ENCODE results near the gene NFIX. TPM values are rescaled to one million over a fixed set of nuclear protein-coding genes. Genes with fewer than 3 reads are reported as not detected.

The NFIX gene
- total and polyA plus RNA-seq, 2 donors (not counting 3 experiments of a cell fraction or from before 2014, with no cell fraction given) = 9.8 to 37.7 TPM

GRCh38 chr19:13078897-13079541 is 83.7 kb downstream of the NFIX start:
- H3K36me3 ChIP-seq (ENCODE audit: control insufficient read depth in 2 of 2, extremely low read depth in 1 of 2, insufficient read depth in 2 of 2, low read length in 2 of 2) = peaks cover 0 to 5% of the 10 kb centered on the region in 2 experiments
- no peaks in the 10 kb centered on the region for H3K9me1 ChIP-seq (replicated peaks; ENCODE audit: control insufficient read depth, extremely low read depth, insufficient read depth, low read length)
- H3K4me2 ChIP-seq (ENCODE audit: insufficient read depth, low read length) = no peak overlapping the region
- dilution Hi-C loops (cut with MboI; ENCODE audit: extremely low pct_ligation_motif_present, low sequenced_read_pairs) = no loop called here
- H2AFZ ChIP-seq (ENCODE audit: low read depth, low read length) = no peak overlapping the region
- intact Hi-C loops (cut with micrococcal nuclease) = no loop called here
- no peaks in the 10 kb centered on the region for H3K79me2 ChIP-seq (ENCODE audit: control insufficient read depth, insufficient read depth, low read length)
- CTCF ChIA-PET = interaction anchor here (1.4 to 4.7 kb wide), 7 partner anchors 15 to 113 kb away, joined by 3 to 32 read pairs (median 14); no protein-coding TSS in a partner anchor
- H3K4me3 ChIP-seq (replicated peaks in 1 of 3; ENCODE audit: insufficient read depth in 1 of 3, low read depth in 1 of 3, low read length in 3 of 3) = no peak overlapping the region
- no TSS peak for BruUV-seq (replicated peaks)
- FAIRE-seq (no peak), DNase-seq (ENCODE audit: low read depth, low spot score) (no peak)
- no peak for TF ChIP-seq FOS (IDR thresholded peaks at IDR 0.05; ENCODE audit: borderline replicate concordance, insufficient read depth, low read length)
- TF ChIP-seq, protein P1, sequence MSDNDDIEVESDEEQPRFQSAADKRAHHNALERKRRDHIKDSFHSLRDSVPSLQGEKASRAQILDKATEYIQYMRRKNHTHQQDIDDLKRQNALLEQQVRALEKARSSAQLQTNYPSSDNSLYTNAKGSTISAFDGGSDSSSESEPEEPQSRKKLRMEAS (IDR thresholded peaks at IDR 0.05; ENCODE audit: insufficient read depth, insufficient read length) = no peak
- TF ChIP-seq POLR2AphosphoS5 (IDR thresholded peaks at IDR 0.05; ENCODE audit: insufficient read depth, low read depth, low read length) = no peak
- no peak for TF ChIP-seq JUN (IDR thresholded peaks at IDR 0.05; ENCODE audit: borderline replicate concordance, insufficient read depth, insufficient read length, low read depth)
- TF ChIP-seq POLR2A (IDR thresholded peaks at IDR 0.05; ENCODE audit: low read depth, low read length) = no peak
- TF ChIP-seq MYC (IDR thresholded peaks at IDR 0.05; ENCODE audit: low read depth, low read length) = no peak
- TF ChIP-seq GATA2 (IDR thresholded peaks at IDR 0.05; ENCODE audit: insufficient read depth, insufficient read length, low read depth, low read length) = no peak
- TF ChIP-seq, protein P2, sequence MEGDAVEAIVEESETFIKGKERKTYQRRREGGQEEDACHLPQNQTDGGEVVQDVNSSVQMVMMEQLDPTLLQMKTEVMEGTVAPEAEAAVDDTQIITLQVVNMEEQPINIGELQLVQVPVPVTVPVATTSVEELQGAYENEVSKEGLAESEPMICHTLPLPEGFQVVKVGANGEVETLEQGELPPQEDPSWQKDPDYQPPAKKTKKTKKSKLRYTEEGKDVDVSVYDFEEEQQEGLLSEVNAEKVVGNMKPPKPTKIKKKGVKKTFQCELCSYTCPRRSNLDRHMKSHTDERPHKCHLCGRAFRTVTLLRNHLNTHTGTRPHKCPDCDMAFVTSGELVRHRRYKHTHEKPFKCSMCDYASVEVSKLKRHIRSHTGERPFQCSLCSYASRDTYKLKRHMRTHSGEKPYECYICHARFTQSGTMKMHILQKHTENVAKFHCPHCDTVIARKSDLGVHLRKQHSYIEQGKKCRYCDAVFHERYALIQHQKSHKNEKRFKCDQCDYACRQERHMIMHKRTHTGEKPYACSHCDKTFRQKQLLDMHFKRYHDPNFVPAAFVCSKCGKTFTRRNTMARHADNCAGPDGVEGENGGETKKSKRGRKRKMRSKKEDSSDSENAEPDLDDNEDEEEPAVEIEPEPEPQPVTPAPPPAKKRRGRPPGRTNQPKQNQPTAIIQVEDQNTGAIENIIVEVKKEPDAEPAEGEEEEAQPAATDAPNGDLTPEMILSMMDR (IDR thresholded peaks at IDR 0.05; ENCODE audit: extremely low read depth in 1 of 2, insufficient read depth in 1 of 2, low read depth in 1 of 2, low read length in 2 of 2) = no peak
- no peak for TF ChIP-seq EZH2 (IDR thresholded peaks at IDR 0.05; ENCODE audit: borderline replicate concordance, low read depth, low read length, severe bottlenecking)
- H3K27me3 ChIP-seq (ENCODE audit: control insufficient read depth in 2 of 2, insufficient read depth in 2 of 2, low read length in 2 of 2) = no peaks in the 10 kb centered on the region
- no peaks in the 10 kb centered on the region for H3K9me3 ChIP-seq (replicated peaks; ENCODE audit: control insufficient read depth, insufficient read depth, low read length)
- POLR2A ChIA-PET = no interaction called here
- H3K9ac ChIP-seq (replicated peaks; ENCODE audit: extremely low read depth, insufficient read depth, low read length) = no peak overlapping the region
- H4K20me1 ChIP-seq (replicated peaks; ENCODE audit: control insufficient read depth, extremely low read depth, insufficient read depth, low read length) = no peaks in the 10 kb centered on the region
- H3K27ac ChIP-seq (ENCODE audit: insufficient read depth, low read depth, low read length) = no peak overlapping the region
- peaks cover 4% of the 10 kb centered on the region for H3K4me1 ChIP-seq (ENCODE audit: control insufficient read depth, extremely low read depth, insufficient read depth, low read length)

All from endothelial cell of umbilical vein (primary cell).